CD14-positive monocyte (primary cell): Measurements from ENCODE around the gene NUBPL. TPM values are rescaled to one million over a fixed set of nuclear protein-coding genes. Genes with fewer than 3 reads are reported as not detected.

Experiments
- DNase-seq, 3 donors: peaks; one replicate each; pipeline ENCODE4 v3.0.0-alpha.2; 2011 to 2022
- H2AFZ ChIP-seq: 2 replicates; pipeline ENCODE4 v1.6.0; 2012; ENCODE audit warnings: mild to moderate bottlenecking, low read depth, low read length, inconsistent platforms; ENCODE audit not compliant: insufficient read depth, poor library complexity, severe bottlenecking
- H3K27ac ChIP-seq, 2 donors: 1 replicate in 1 of 2; 2 replicates in 1 of 2; pipeline ENCODE4 v1.5.1; 2012 to 2013; ENCODE audit warnings: low read length in 2 of 2, control low read depth in 1 of 2, inconsistent platforms in 1 of 2, low read depth in 1 of 2, mild to moderate bottlenecking in 1 of 2
- H3K27me3 ChIP-seq, 2 donors: one replicate each; pipeline versions ENCODE4 v1.6.0 to v1.6.1; 2011 to 2013; ENCODE audit warnings: low read length in 2 of 2; ENCODE audit not compliant: control insufficient read depth in 2 of 2, insufficient read depth in 2 of 2
- H3K36me3 ChIP-seq, 2 donors: replicated peaks in 1 of 2; 1 replicate in 1 of 2; 2 replicates in 1 of 2; pipeline versions ENCODE4 v1.5.1 to v1.6.1; 2012 to 2013; ENCODE audit warnings: low read length in 2 of 2, control low read depth in 1 of 2, inconsistent platforms in 1 of 2, mild to moderate bottlenecking in 1 of 2; ENCODE audit not compliant: insufficient read depth in 2 of 2, control insufficient read depth in 1 of 2
- H3K4me1 ChIP-seq, 2 donors: 1 replicate in 1 of 2; 2 replicates in 1 of 2; pipeline versions ENCODE4 v1.5.1 to v1.6.1; 2012 to 2013; ENCODE audit warnings: low read length in 2 of 2, control low read depth in 1 of 2, inconsistent platforms in 1 of 2, mild to moderate bottlenecking in 1 of 2, moderate library complexity in 1 of 2; ENCODE audit not compliant: insufficient read depth in 2 of 2, control insufficient read depth in 1 of 2
- H3K4me2 ChIP-seq: replicated peaks from 2 replicates; pipeline ENCODE3; 2012; ENCODE audit warnings: low read length, moderate library complexity, mild to moderate bottlenecking; ENCODE audit not compliant: poor library complexity, severe bottlenecking; ENCODE audit errors: extremely low read depth
- H3K4me3 ChIP-seq, 3 experiments: fragments of 200-600 bp in 1 of 3; sonication (generic) in 1 of 3; replicated peaks in 1 of 3; 1 replicate in 2 of 3; 2 replicates in 1 of 3; pipeline ENCODE4 v1.5.1; 2011 to 2013; ENCODE audit warnings: low read length in 3 of 3, mild to moderate bottlenecking in 3 of 3, control low read depth in 2 of 3, low read depth in 2 of 3, inconsistent platforms in 1 of 3, moderate library complexity in 1 of 3
- H3K79me2 ChIP-seq: 2 replicates; pipeline ENCODE4 v1.6.0; 2012; ENCODE audit warnings: mild to moderate bottlenecking, control low read depth, inconsistent platforms, low read length, moderate library complexity; ENCODE audit not compliant: insufficient read depth
- H3K9ac ChIP-seq: 2 replicates; pipeline ENCODE4 v1.6.0; 2017; ENCODE audit warnings: low read length, mild to moderate bottlenecking; ENCODE audit not compliant: insufficient read depth, poor library complexity, severe bottlenecking
- H3K9me3 ChIP-seq, 2 donors: replicated peaks in 1 of 2; 1 replicate in 1 of 2; 2 replicates in 1 of 2; pipeline versions ENCODE4 v1.5.1 to v1.6.1; 2012 to 2013; ENCODE audit warnings: low read length in 2 of 2, control low read depth in 1 of 2; ENCODE audit not compliant: control insufficient read depth in 1 of 2, insufficient read depth in 1 of 2
- H4K20me1 ChIP-seq: 2 replicates; pipeline ENCODE4 v1.6.0; 2012; ENCODE audit warnings: mild to moderate bottlenecking, low read length, control low read depth, moderate library complexity; ENCODE audit not compliant: insufficient read depth
- H3K27ac Mint-ChIP-seq, 7 donors: one replicate each; pipeline ENCODE4 v1.8.0; 2020; ENCODE audit warnings: mild to moderate bottlenecking in 7 of 7, mixed read lengths in 7 of 7, moderate library complexity in 6 of 7, inconsistent platforms in 2 of 7
- H3K27me3 Mint-ChIP-seq, 3 donors: one replicate each; pipeline ENCODE4 v1.8.0; 2021 to 2022; ENCODE audit warnings: low read depth in 3 of 3, mild to moderate bottlenecking in 3 of 3, mixed read lengths in 3 of 3, moderate library complexity in 3 of 3, inconsistent platforms in 1 of 3
- H3K36me3 Mint-ChIP-seq, 2 donors: one replicate each; pipeline ENCODE4 v1.8.0; 2020; ENCODE audit warnings: mixed read lengths in 2 of 2, inconsistent platforms in 1 of 2, mild to moderate bottlenecking in 1 of 2
- H3K4me1 Mint-ChIP-seq: one replicate; pipeline ENCODE4 v1.8.0; 2020; ENCODE audit warnings: mild to moderate bottlenecking, mixed read lengths
- H3K4me3 Mint-ChIP-seq, 2 donors: one replicate each; pipeline ENCODE4 v1.8.0; 2020; ENCODE audit warnings: mild to moderate bottlenecking in 2 of 2, mixed read lengths in 2 of 2, moderate library complexity in 1 of 2
- H3K9me3 Mint-ChIP-seq, 7 donors: one replicate each; pipeline ENCODE4 v1.8.0; 2020 to 2022; ENCODE audit warnings: mixed read lengths in 7 of 7, mild to moderate bottlenecking in 6 of 7, moderate library complexity in 6 of 7, inconsistent platforms in 2 of 7
- CTCF ChIP-seq: fragments of 200-600 bp; IDR thresholded peaks from one replicate; pipeline ENCODE4 v1.8.0; 2022; ENCODE audit warnings: antibody characterized with exemption, mild to moderate bottlenecking
- WGBS: methylation state at CpG from one replicate; pipeline ENCODE4 v1.1.5; 2013; ENCODE audit warnings: missing lambda C conversion rate; ENCODE audit not compliant: insufficient coverage; 5-methylcytosine and 5-hydroxymethylcytosine counted together
- intact Hi-C, 2 donors: fragments of 100-400 bp; cut with micrococcal nuclease; formaldehyde crosslinking; loops; one replicate each; pipeline versions ENCODE4 v1.15.0 to v1.15.1; 2023
- polyA plus RNA-seq, 3 donors: library from polyadenylated mRNA; depleted of rRNA in 1 of 3; unstranded in 2 of 3; stranded (reverse) in 1 of 3; fragments of 300-500 nt in 2 of 3; fragments of >200 nt in 1 of 3; fragmentation: Illumina TruSeq in 2 of 3; gene quantifications; 1 replicate in 2 of 3; 2 replicates in 1 of 3; pipeline ENCODE4 v1.2.3, GENCODE V29; 2012 to 2021
- small RNA-seq: library from RNA; depleted of rRNA; stranded (forward); fragments of <200 nt; gene quantifications from one replicate; pipeline ENCODE3, GENCODE V24; 2012; ENCODE audit warnings: low read depth; ENCODE audit not compliant: insufficient read length

NUBPL gene
- polyA plus RNA-seq, 3 donors = 0.75 to 2.4 (median 2.3) TPM

- no peak overlapping the region for H3K4me3 ChIP-seq
- no peak overlapping the region for H3K27ac ChIP-seq
- H3K4me3 Mint-ChIP-seq = no peak overlapping the region
- H2AFZ ChIP-seq = no peak overlapping the region
- H3K9me3 ChIP-seq = peaks cover 10 to 13% of the 10 kb centered on the region in 2 donors
- TF ChIP-seq CTCF = no peak
- no peak overlapping the region for H3K4me2 ChIP-seq
- intact Hi-C loops = no loop called here
- H3K27ac Mint-ChIP-seq = no peak overlapping the region
- no peaks in the 10 kb centered on the region for H3K36me3 Mint-ChIP-seq
- peaks cover 1 to 6% (median 5%) of the 10 kb centered on the region in 3 donors for H3K27me3 Mint-ChIP-seq
- WGBS = no CpG with 5 or more reads among the region's 3 CpGs
- no peaks in the 10 kb centered on the region for H4K20me1 ChIP-seq
- no peaks in the 10 kb centered on the region for H3K4me1 Mint-ChIP-seq
- DNase-seq = no peak
- H3K36me3 ChIP-seq = no peaks in the 10 kb centered on the region
- no peaks in the 10 kb centered on the region for H3K4me1 ChIP-seq
- H3K9ac ChIP-seq = no peak overlapping the region
- no peaks in the 10 kb centered on the region for H3K27me3 ChIP-seq
- H3K79me2 ChIP-seq = no peaks in the 10 kb centered on the region
- H3K9me3 Mint-ChIP-seq = peaks cover 13 to 32% (median 21%) of the 10 kb centered on the region in 7 donors
Measured at GRCh38 chr14:31909977-31910376, 348.8 kb downstream of the NUBPL start.

Small RNA genes lying within 50 kb of the gene (small RNA-seq; reads per million reads assigned to genes)
- gene RNU6-455P (not detected), gene RNU6-602P (not detected)

Other genes starting within 250 kb of the NUBPL start
- 10 to 100 TPM; 13.1 to 21.0 (median 16.8) TPM for gene HEATR5A, start 140.9 kb upstream of the NUBPL start, polyA plus RNA-seq
- gene DTD2, start 103.9 kb upstream of the NUBPL start, polyA plus RNA-seq = 10 to 100 TPM in 2 of 3 donors, 1 to 10 TPM in 1; 6.4 to 16.6 (median 15.0) TPM
- gene GPR33, start 73.4 kb upstream of the NUBPL start, polyA plus RNA-seq = under 1 TPM; 0.15 to 0.53 (median 0.28) TPM